ENCODE measurements around the gene P2RY4.

GRCh38 chrX:70260104-70260503 lies at the start of gene P2RY4:
- TF ChIP-seq CTCF (IDR thresholded peaks at IDR 0.05), result no peak
- no peak for TF ChIP-seq POLR2A (IDR thresholded peaks at IDR 0.05)
